ENCODE results near the gene PAPPA2. TPM values are rescaled to one million over a fixed set of nuclear protein-coding genes. Genes with fewer than 3 reads are reported as not detected.

The PAPPA2 gene
- total and polyA plus RNA-seq, 8 donors: under 0.01 to 10.3 (median 0.29) TPM; not detected in 1

- intact Hi-C loops (cut with DNase I; ENCODE audit: low total_unique reads): no loop called here
These were observed 376.2 kb downstream of the PAPPA2 start for GRCh38 chr1:176839216-176839615.

GRCh38 chr1:176841238-176841637 is 378.3 kb downstream of the PAPPA2 start:
- H3K27ac ChIP-seq: no peak overlapping the region
- no peak for DNase-seq
- no peaks in the 10 kb centered on the region for H3K27me3 ChIP-seq
- no peaks in the 10 kb centered on the region for H3K9me3 ChIP-seq
- WGBS, 5 donors: 60 to 80% (median 70%) methylated on average over 2 of the region's 2 CpGs
- intact Hi-C loops (cut with DNase I; ENCODE audit: low total_unique reads): loop anchor here (5.0 to 10.0 kb wide), 2 partner anchors 284 to 466 kb away; no protein-coding TSS in a partner anchor
- H3K4me3 ChIP-seq: no peak overlapping the region
- H3K36me3 ChIP-seq: no peaks in the 10 kb centered on the region
- TF ChIP-seq POLR2AphosphoS5 (IDR thresholded peaks at IDR 0.05): no peak
- no peak for TF ChIP-seq CTCF (IDR thresholded peaks at IDR 0.05)
- no peak for TF ChIP-seq EP300 (IDR thresholded peaks at IDR 0.05)
- no peak for TF ChIP-seq POLR2A (IDR thresholded peaks at IDR 0.05)
- H3K4me1 ChIP-seq: peaks cover 0 to 16% (median 3%) of the 10 kb centered on the region in 4 donors

More at GRCh38 chr1:176839216-176839615, 376.2 kb downstream of the PAPPA2 start:
- Histone ChIP-seq H3K4me1 (peaks cover 0 to 12% (median 3%) of the 10 kb centered on the region in 4 donors), H3K4me3 (no peak overlapping the region), H3K27me3 (no peaks in the 10 kb centered on the region), H3K9me3 (no peaks in the 10 kb centered on the region), H3K27ac (no peak overlapping the region), H3K36me3 (no peaks in the 10 kb centered on the region)
- DNase-seq: no peak
- 90 to 96% (median 94%) methylated on average over 4 of the region's 4 CpGs for WGBS, 5 donors
- TF ChIP-seq POLR2A (IDR thresholded peaks at IDR 0.05) (no peak), EP300 (IDR thresholded peaks at IDR 0.05) (no peak), POLR2AphosphoS5 (IDR thresholded peaks at IDR 0.05) (no peak), CTCF (IDR thresholded peaks at IDR 0.05) (no peak)

- Histone ChIP-seq H3K27ac (no peak overlapping the region), H3K4me3 (no peak overlapping the region), H3K9me3 (no peaks in the 10 kb centered on the region), H3K27me3 (no peaks in the 10 kb centered on the region), H3K4me1 (peaks cover 0 to 16% (median 3%) of the 10 kb centered on the region in 4 donors), H3K36me3 (no peaks in the 10 kb centered on the region)
- intact Hi-C loops (cut with DNase I; ENCODE audit: low total_unique reads): loop anchor here (5.0 to 10.0 kb wide), 2 partner anchors 286 to 469 kb away; no protein-coding TSS in a partner anchor
- 18 to 29% (median 19%) methylated on average over 4 of the region's 4 CpGs for WGBS, 5 donors
- no peak for TF ChIP-seq EP300 (IDR thresholded peaks at IDR 0.05)
- TF ChIP-seq POLR2A (IDR thresholded peaks at IDR 0.05): no peak
- TF ChIP-seq CTCF (IDR thresholded peaks at IDR 0.05): peak in 5 of 7 experiments; percentile 21 to 70 (median 32)
- TF ChIP-seq POLR2AphosphoS5 (IDR thresholded peaks at IDR 0.05): no peak
- peak in 1 of 2 donors; percentile 84 for DNase-seq
These were observed 380.6 kb downstream of the PAPPA2 start for GRCh38 chr1:176843352-176844297.

GRCh38 chr1:176847052-176847451 is 384.1 kb downstream of the PAPPA2 start:
- H3K9me3 ChIP-seq: no peaks in the 10 kb centered on the region
- 63 to 82% (median 71%) methylated on average over 1 of the region's 1 CpG for WGBS, 5 donors
- intact Hi-C loops (cut with DNase I; ENCODE audit: low total_unique reads): loop anchor here (10.0 kb wide), 1 partner anchor 472 kb away; no protein-coding TSS in a partner anchor
- no peak overlapping the region for H3K4me3 ChIP-seq
- peak in 1 of 2 donors; percentile 39 for DNase-seq
- H3K4me1 ChIP-seq: peaks cover 0 to 16% (median 3%) of the 10 kb centered on the region in 4 donors
- H3K27me3 ChIP-seq: peaks cover 0 to 4% (median 0%) of the 10 kb centered on the region in 3 donors
- TF ChIP-seq CTCF (IDR thresholded peaks at IDR 0.05): no peak
- no peak for TF ChIP-seq EP300 (IDR thresholded peaks at IDR 0.05)
- no peak for TF ChIP-seq POLR2A (IDR thresholded peaks at IDR 0.05)
- no peak for TF ChIP-seq POLR2AphosphoS5 (IDR thresholded peaks at IDR 0.05)
- H3K36me3 ChIP-seq: no peaks in the 10 kb centered on the region
- no peak overlapping the region for H3K27ac ChIP-seq

Data from stomach (tissue), 9 donors.